IMR-90 (cell line): ENCODE data around the gene KRTAP4-8.

Experiments used
- BHLHE40 ChIP-seq: fragments of 150-350 bp; IDR thresholded peaks from 2 replicates; pipeline ENCODE4 v1.6.1; 2016; ENCODE audit warnings: mild to moderate bottlenecking, low read depth, low read length
- CEBPB ChIP-seq: IDR thresholded peaks from 2 replicates; pipeline ENCODE4 v1.6.1; 2012; ENCODE audit warnings: low read depth, low read length, improper control_type of control experiment
- CTCF ChIP-seq: conservative IDR thresholded peaks from 2 replicates; pipeline ENCODE4 v1.5.1; 2012; ENCODE audit warnings: mild to moderate bottlenecking, low read depth, low read length, improper control_type of control experiment
- ELK1 ChIP-seq: fragments of 150-350 bp; IDR thresholded peaks from 2 replicates; pipeline ENCODE4 v1.6.1; 2016; ENCODE audit warnings: low read depth, mild to moderate bottlenecking, low read length, moderate library complexity, borderline replicate concordance
- FOS ChIP-seq: fragments of 150-350 bp; IDR thresholded peaks from 2 replicates; pipeline ENCODE4 v1.6.1; 2016; ENCODE audit warnings: low read depth, low read length
- MXI1 ChIP-seq: IDR thresholded peaks from 2 replicates; pipeline ENCODE4 v1.6.1; 2012; ENCODE audit warnings: low read depth, mild to moderate bottlenecking, low read length, moderate library complexity, borderline replicate concordance
- NFE2L2 ChIP-seq: fragments of 150-350 bp; IDR thresholded peaks from 2 replicates; pipeline ENCODE4 v1.6.1; 2016; ENCODE audit warnings: low read depth, mild to moderate bottlenecking, low read length
- POLR2A ChIP-seq: IDR thresholded peaks from 2 replicates; pipeline ENCODE4 v1.6.1; 2012; ENCODE audit warnings: mild to moderate bottlenecking, low read depth, low read length
- RAD21 ChIP-seq: IDR thresholded peaks from 2 replicates; pipeline ENCODE4 v1.6.1; 2012; ENCODE audit warnings: low read length, improper control_type of control experiment
- RCOR1 ChIP-seq: IDR thresholded peaks from 2 replicates; pipeline ENCODE4 v1.6.1; 2012; ENCODE audit warnings: mild to moderate bottlenecking, low read length, improper control_type of control experiment; ENCODE audit not compliant: insufficient replicate concordance
- SMC3 ChIP-seq: fragments of 150-350 bp; IDR thresholded peaks from 2 replicates; pipeline ENCODE4 v1.6.1; 2016; ENCODE audit warnings: low read depth, mild to moderate bottlenecking, antibody characterized with exemption, low read length, moderate library complexity
- USF2 ChIP-seq: fragments of 150-350 bp; IDR thresholded peaks from 2 replicates; pipeline ENCODE4 v1.6.1; 2017; ENCODE audit warnings: mild to moderate bottlenecking, antibody characterized with exemption, low read length, low read depth

- TF ChIP-seq POLR2A, result no peak
- TF ChIP-seq CTCF, result no peak
- no peak for TF ChIP-seq CEBPB
- TF ChIP-seq MXI1, result no peak
- TF ChIP-seq RCOR1, result no peak
- no peak for TF ChIP-seq BHLHE40
- TF ChIP-seq SMC3, result no peak
- no peak for TF ChIP-seq NFE2L2
- no peak for TF ChIP-seq ELK1
- no peak for TF ChIP-seq RAD21
- no peak for TF ChIP-seq FOS
- TF ChIP-seq USF2, result no peak
Measured at GRCh38 chr17:41107941-41108450, 10.1 kb upstream of the KRTAP4-8 start.
